Heart left ventricle (tissue), 13 donors: ENCODE results near the gene MRPL22.

ENCODE experiments used
- POLR2A ChIP-seq, 2 donors: fragments of 450-650 bp; IDR thresholded peaks; one replicate each; pipeline ENCODE4 v1.6.1; 2017; ENCODE audit warnings: antibody characterized with exemption in 2 of 2, mild to moderate bottlenecking in 2 of 2, moderate library complexity in 2 of 2
- TF ChIP-seq, protein P1 (sequence below), 12 donors: fragments of 200-600 bp; sonication (generic) in 4 of 12; IDR thresholded peaks; one replicate each; pipeline versions ENCODE4 v1.5.0 to v1.8.0; 2018 to 2022; ENCODE audit warnings: antibody characterized with exemption in 12 of 12, mild to moderate bottlenecking in 5 of 12
- donor health status: ischemic (EF 13 %, LVEDD 7.1; RV severe dilation, severe dysfunction).
- donor health status: DM: no; HTN: yes; CAD: no.
- donor health status: DM: no; HTN: no; CAD: no.
- donor health status: ischemic (EF 25% LVEDD 6.9; RV normal size, moderate dysfunction).
- donor health status: ischemic (EF 25% LVEDD 5.7; RV mildly dilated, moderate dysfunction).
- donor health status: ischemic (EF 35%, LVEDD 5.7; RV mildly dilated, moderate dysfunction).
- donor health status: nonischemic (EF 11% LVEDD 7.7; RV severe dilation, severe dysfunction).
- donor health status: DM: yes; HTN: yes; CAD: no.
- donor health status: PGD.
- donor health status: ischemic (EF 29% LVEDD 5.4; RV normal size, mild dysfunction).
- donor health status: nonischemic (EF 23%, LVEDD 6.1; RV moderate dilation, normal function).

DNA sequence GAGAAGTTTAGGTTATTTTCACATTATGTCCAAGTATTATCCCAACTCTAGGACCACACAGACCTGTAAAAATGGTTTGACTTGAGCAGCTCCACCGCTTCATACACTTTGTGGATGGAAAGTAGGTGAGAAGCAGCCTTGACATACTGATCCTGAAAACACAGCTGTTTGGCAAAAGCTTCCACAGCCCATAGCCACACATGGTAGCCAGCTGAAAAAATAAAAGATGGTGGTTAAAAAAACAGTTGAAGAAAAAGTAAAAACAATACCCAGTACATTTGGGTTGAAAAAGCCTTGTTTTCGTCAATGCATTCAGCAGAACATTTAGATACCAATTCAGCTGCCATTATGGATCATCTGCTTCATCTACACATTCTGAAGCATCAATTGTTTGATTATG is 39.6 kb upstream of the MRPL22 start:
- TF ChIP-seq POLR2A (IDR thresholded peaks at IDR 0.05) = no peak
- TF ChIP-seq, protein P1, sequence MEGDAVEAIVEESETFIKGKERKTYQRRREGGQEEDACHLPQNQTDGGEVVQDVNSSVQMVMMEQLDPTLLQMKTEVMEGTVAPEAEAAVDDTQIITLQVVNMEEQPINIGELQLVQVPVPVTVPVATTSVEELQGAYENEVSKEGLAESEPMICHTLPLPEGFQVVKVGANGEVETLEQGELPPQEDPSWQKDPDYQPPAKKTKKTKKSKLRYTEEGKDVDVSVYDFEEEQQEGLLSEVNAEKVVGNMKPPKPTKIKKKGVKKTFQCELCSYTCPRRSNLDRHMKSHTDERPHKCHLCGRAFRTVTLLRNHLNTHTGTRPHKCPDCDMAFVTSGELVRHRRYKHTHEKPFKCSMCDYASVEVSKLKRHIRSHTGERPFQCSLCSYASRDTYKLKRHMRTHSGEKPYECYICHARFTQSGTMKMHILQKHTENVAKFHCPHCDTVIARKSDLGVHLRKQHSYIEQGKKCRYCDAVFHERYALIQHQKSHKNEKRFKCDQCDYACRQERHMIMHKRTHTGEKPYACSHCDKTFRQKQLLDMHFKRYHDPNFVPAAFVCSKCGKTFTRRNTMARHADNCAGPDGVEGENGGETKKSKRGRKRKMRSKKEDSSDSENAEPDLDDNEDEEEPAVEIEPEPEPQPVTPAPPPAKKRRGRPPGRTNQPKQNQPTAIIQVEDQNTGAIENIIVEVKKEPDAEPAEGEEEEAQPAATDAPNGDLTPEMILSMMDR (IDR thresholded peaks at IDR 0.05) = no peak
